Medulla oblongata (tissue), 1 donor: Measurements from ENCODE around the gene FAF1.
"Not testable (repeated sequence)": the region's sequence is repeated elsewhere in the genome, so short reads cannot be mapped to it uniquely, and the experiment has no call there.

Experiments used
- DNase-seq: peaks from one replicate; pipeline ENCODE4 v3.0.0-alpha.2; 2015; ENCODE audit errors: extremely low spot score

The FAF1 gene

DNA sequence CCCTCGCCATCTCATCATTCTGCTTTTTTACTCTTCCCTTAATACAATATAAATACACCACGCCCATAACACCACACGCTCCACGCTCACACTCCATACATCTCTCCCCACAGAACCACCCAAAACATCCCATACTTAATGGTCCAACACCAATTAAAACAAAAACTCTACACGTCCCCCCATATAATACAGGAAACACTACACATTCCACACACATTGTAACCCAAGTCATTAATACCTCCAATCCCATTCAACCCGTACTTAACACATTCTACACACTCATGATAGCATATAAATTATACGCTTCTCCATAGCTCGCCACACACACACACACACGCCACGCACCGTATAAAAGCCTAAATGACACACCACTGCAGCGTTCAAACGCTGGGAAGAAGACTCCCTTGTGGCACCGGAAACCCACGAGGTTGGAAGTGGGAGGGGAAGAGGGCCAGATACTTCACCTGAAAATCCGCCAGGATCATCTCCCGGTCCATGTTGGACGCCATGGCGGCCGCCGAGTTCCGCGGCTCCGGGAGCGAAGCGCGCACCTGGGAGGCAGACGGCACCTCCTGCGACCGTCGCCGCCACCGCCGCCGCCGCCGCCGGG lies 659 bp downstream of the FAF1 start:
- DNase-seq, result peak; percentile 36

DNA sequence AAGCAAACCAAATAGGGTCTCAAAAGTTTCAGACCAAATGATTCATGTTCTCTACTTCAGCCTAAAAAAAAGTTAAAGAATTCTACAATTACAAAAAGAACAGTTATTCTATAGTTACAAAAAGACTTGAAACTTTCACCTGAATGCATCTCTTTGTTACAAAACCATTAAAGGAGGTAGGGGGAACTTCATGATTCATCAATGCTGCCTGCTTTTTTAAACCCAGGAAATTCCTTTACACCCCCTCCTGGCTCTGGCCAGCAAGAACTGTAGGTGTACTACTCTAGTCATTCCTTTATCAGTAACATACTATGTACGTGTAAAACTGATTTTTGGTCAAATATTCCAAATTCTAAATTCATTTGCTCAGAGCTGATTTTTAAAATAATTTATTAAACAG lies 5.0 kb downstream of the FAF1 start:
- no peak for DNase-seq

DNA sequence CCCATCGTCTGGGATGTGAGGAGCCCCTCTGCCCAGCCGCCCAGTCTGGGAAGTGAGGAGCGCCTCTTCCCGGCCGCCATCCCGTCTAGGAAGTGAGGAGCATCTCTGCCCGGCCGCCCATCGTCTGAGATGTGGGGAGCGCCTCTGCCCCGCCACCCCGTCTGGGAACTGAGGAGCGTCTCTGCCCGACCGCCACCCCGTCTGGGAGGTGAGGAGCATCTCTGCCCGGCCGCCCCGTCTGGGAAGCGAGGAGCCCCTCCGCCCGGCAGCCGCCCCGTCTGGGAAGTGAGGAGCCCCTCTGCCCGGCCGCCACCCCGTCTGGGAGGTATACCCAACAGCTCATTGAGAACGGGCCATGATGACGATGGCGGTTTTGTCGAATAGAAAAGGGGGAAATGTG lies 7.5 kb downstream of the FAF1 start:
- DNase-seq, result not testable (repeated sequence)

DNA sequence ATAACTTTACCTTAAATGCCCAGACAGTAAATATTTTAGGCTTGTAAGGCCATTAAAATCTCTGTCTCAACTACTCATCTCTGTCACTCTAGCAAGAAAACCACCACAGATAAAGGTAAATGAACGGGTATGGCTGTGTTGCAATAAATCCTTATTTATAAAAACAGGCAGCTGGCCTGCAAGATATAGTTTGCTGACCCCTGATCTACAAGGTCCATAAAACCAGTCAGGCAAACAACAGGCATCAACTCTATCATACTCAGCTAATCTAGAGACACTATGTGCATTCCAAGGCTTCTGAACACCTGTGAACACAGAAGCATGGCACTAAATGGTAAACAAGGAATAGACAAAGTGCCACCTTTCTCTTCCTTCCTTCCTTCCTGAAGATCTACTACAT lies 9.7 kb downstream of the FAF1 start:
- no peak for DNase-seq

DNA sequence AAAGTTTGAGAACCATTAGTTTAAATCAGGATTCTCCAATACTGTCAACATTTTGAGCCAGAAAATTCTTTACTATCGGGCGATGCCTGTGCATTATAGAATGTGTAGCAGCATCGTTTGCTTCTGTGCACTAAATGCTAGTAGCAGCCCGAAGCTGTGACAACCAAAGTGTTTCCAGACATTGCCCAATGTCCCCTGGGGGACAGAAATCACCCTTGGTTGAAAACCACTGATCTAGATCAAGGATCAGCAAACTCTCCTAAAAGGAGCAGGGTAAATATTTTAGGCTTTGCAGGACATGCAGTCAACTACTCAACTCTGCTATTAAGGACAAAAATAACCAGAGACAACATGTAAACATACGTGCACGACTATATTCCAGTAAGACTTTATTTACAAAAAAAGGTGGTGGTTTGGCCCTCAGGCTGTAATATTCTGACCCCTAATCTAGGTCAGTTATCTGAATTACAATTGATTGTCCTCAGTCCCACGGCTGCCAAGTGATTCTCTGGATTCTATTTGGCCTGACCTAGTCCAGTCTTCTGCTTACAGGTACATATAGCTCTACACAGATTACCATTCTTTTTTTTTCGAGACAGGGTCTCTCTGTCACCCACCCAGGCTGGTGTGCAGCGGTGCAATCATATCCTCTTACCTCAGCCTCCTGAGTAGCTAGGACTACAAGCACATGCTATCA lies 10.6 kb downstream of the FAF1 start:
- no peak for DNase-seq

DNA sequence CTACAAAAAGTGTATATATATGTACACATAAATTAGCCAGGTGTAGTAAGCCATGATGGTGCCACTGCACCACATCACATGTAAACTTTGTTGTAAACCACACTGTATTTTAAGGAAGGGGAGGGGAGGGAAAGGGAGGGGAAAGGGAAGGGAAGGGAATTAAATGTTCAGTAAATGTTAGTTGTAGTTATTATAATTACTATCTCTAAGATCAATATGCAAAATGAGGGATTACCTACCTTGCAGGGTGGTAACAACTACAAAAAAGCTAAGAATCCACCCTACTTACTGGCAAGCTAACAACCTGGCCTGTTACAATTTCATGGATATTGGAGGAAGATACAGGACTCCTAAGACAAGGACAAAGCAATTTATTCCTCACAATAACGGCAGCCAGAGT lies 17.7 kb downstream of the FAF1 start:
- no peak for DNase-seq

DNA sequence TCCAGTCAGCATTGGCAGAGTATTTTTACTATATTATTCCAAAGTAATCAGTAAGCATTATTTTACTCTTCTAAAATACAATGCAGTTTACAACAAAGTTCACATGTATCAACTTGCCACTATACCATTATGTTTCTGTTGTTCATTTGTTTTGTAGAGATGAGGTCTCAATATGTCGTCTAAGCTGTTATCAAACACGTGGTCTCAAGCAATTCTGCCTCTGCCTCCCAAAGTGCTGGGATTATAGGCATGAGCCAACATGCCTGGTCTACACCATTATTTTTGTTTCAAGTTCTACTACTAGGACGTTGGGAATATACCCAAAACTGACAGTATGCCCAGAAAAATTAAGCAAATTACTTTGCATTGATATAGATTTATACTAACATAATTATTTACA lies 19.8 kb downstream of the FAF1 start:
- DNase-seq, result no peak

DNA sequence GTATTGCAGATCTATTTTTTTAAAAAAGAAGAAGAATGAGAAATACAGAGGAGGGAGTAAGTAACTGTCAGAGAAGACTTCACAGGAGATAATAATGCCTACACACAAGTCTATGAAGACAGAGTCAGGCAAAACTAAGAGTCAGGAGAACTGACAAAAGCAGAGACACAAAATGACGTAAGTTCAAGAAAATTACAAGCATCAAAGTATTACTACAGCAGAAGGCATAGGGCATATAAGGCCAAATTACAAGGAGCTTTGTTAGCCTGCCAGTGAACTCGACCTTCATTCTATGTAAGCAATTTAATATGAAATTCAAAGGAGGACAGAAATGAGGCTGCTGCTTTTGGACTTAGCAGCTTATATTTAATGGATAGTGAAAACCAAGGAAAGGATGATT lies 23.7 kb downstream of the FAF1 start:
- DNase-seq, result no peak

DNA sequence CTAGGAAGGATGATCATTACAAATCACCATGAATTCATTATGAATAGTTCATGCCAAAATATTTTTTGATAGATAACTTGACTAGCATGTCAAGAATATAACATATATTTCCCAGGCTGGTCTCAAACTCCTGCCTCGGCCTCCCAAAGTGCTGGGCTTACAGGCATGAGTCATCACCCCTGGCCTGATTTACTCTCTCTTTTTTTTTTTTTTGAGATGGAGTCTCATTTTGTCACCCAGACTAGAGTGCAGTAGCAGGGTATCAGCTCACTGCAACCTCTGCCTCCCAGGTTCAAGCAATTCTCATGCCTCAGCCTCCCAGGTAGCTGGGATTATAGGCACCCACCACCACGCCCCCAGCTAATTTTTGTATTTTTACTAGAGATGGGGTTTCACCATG lies 24.8 kb downstream of the FAF1 start:
- not testable (repeated sequence) for DNase-seq

DNA sequence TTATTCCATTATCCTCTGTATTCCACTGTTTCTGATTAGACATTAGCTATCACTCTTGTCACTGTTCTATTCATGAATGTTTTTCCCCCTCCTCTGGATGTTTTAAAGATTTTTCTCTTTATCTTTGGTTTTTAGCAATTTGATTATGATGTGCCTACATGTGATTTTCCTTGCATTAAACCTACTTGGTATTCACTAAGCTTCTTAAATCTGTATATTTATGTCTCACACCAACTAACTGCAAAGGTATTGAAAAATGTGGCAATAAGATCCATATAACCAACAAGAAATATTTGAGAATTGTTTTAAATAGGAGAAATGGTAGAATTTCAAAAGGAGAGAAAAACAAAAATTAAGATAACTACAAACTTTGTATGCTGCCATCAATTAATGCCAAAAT lies 25.2 kb downstream of the FAF1 start:
- DNase-seq, result no peak

DNA sequence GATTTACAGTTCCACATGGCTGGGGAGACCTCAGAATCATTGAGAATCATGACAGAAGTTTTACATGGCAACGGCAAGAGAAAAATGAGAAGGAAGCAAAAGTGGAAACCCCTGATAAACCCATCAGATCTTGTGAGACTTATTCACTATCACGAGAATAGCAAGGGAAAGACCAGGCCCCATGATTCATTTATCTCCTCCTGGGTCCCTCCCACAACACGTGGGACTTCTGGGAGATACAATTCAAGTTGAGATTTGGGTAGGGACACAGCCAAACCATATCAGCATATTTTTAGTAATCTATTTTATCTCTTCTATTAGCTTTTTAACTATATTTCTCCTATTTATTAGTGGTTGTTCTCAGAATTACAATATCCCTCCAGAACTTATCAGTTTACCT lies 26.3 kb downstream of the FAF1 start:
- not testable (repeated sequence) for DNase-seq

DNA sequence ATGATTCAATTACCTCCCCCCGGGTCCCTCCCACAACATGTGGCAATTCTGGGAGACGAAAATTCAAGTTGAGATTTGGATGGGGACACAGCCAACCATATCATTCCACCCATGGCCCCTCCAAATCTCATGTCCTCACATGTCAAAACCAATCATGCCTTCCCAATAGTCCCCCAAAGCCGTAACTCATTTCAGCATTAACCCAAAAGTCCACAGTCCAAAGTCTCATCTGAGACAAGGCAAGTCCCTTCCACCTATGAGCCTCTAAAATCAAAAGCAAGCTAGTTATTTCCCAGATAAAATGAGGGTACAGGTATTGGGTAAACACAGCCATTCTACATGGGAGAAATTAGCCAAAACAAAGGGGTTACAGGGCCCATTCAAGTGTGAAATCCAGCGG lies 28.0 kb downstream of the FAF1 start:
- not testable (repeated sequence) for DNase-seq

DNA sequence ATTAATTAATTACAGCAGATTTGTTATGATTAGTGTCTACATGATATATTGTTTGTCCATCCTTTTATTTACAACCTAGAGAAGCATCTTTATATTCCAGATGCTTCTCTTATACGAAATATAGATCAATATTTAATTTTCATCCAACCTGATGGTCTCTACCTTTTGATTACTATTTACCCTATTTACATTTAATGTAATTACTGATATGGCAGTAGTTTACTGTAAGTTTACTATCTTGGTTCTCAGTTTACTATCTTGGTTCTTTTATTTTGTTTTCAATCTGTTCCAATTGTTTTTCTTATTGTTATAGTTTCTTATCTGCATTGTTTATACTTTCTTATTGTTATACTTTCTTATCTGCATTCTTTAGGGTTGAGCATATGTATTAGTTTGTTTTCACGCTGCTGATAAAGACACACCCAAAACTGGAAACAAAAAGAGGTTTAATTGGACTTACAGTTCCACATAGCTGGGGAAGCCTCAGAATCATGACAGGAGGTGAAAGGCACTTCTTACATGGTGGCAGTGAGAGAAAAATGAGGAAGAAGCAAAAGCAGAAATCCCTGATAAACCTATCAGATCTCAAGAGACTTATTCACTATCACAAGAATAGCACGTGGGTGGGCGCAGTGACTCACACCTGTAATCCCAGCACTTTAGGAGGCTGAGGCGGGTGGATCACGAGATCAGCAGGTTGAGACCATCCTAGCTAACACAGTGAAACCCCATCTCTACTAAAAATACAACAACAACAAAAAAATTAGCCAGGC lies 28.9 kb downstream of the FAF1 start:
- DNase-seq, result no peak

DNA sequence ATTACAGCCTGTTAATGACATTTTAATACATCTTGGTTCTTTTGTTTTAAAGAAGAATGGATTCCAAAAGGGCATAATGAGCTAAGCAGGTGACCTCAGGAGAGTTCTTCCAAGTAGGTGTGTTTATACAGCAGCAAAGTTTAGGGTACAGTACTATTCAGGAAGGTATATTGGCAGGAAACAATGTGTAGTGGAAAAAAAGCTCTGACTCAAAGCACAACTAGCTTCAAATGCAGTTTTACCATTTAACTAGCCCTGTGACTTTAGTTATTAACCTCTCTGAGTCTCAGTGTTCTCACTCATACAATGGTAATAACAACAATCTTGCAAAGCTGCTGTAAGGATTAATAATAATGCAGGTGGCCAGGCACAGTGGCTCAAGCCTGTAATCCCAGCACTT lies 29.9 kb downstream of the FAF1 start:
- DNase-seq, result no peak

DNA sequence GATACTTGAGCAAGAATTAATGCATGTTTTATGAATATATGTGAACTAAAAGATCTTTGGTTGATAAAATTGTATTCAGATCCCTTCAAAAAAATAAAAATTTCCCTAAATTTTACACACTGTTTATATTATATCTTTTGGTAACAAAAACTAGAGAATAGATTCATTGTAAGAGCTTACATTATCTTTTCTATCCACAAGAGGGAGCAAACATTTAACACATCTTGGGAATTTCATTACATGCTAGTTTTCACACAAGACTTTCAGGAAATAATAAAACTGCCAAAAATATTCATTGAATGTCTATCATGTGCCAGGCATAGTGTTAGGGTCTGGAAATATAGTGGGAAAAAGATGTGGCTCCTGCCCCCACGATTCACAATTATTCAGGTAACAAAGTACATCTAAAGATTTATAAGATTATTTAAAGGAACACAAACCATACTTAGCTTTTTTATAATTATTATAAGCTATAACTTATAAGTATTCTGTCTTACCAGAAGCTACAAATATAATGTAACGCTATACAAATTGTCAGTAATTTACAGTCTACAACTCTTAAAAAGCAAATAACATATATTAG lies 30.6 kb downstream of the FAF1 start:
- peak; percentile 67 for DNase-seq

DNA sequence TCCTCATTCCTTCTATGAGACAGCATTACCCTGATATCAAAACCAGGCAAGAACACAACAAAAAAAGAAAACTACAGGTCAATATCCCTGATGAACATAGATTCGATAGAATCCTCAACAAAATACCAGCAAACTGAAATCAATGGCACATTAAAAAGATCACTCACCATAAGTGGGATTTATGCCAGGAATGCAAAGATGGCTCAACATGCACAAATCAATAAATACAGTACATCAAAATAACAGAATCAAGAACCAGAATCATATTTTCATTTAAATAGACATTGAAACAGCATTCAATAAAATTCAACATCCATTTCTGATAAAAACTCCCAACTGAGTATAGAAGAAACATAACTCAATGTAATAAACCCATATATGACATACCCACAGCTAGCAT lies 36.5 kb downstream of the FAF1 start:
- DNase-seq, result no peak

DNA sequence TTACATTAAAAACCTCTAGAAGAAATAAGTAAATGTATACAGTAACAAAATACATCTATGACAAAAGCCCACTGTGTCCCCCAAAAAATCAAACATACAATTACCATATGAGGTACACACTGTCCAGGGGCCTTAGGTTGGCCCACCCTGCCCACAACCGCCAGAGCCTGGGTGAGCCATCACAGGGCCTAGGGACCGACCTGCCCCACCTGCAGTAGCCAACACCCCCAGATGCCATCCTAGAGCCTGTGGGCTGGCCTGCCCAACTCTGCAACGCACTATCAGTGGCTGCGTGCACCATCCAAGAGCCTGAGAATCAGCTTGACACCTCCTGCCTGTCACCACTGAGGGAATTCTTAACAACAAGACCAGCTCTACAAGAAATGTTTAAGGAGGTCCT lies 39.0 kb downstream of the FAF1 start:
- DNase-seq, result no peak

DNA sequence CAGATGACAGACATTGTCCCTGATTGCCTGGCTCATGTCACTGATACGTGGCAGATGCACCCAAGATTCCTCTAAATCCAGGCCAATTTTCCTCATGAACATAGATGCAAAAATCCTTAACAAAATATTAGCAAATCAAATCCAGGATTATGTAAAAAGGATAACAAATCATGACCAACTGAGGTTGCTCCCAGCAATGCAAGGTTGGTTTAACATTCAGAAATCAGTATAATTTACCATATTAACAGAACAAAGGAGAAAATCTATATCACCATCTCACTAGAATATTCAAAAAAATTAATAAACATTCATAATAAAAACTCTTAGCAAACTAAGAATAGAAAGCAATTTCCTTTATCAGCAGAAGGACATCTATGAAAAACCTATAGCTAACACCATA lies 39.7 kb downstream of the FAF1 start:
- no peak for DNase-seq

DNA sequence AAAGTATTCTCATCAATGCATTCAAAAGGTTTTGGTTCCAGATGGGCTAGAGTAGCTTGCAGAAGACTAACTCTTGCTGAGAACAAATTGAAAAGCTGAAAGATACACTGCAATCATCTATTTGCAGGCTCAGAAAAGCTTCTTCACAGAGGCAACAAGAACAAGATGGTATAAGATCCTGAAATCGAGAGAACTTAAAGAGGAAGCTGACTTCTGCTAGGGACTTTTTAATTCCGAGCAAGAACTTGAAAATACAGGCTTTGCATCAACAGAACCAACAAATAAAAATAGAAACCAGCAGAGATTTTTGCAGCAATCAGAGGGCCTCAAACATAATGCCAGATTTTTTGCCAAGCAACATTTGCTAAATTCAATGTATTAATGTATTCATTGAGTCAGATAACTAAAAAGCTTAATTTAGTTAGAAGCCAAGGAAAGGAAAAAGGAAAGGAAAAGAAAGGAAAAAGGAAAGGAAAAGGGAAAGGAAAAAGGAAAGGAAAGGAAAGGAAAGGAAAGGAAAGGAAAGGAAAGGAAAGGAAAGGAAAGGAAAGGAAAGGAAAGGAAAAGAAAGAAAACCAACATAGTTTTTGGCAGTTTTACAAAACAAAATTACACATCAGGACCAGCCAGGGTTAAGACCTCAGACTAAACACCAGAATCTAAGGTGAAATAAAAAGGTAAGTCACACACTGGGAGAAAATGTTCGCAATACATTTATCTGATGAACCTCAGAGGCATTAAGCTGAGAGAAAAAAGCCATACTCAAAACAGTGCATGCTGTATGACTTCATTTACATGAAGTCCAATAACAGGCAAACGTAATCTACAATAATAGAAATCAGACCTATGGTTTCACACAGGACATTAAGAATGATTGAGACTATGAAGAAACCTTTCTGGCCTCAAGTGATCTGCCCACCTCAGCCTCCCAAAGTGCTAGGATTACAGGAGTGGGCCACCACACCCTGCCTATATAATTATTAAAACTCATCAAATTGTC lies 42.6 kb downstream of the FAF1 start:
- no peak for DNase-seq

DNA sequence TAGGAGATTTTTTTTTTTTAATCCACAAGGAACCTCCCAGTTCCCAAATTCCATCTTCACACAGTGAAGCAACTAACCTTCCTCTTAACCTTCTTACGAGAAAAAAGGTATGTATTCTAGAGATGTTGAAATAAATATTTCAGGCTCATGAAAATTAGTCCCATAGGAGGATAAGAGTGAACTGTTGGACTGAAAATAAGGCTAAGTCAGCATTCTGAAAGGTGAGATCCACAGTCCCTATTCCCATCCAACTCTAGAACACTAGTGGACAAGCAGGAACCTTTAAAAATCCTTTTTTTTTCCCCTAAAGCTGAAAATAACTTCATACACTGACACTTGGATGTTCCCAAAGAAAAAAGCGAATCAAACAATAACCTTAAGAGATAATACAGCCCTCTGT lies 44.4 kb downstream of the FAF1 start:
- no peak for DNase-seq

DNA sequence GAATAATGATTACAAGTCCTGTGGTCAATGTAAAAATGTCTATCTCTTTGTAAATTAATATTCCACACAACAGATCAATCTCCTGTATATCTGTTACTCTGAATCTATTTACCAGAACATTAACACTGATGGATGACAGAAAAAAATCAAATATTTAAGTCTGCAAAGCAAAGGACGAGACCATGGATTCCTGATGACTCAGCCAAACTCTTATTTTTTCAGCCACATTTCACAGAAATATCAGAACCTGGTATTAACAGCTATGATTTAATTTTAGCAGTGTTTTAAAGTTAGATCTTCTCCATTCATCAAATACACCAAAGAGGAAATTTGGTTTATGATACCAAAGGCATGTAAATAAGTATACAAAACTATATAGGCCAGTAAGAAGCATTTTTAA lies 46.1 kb downstream of the FAF1 start:
- DNase-seq, result no peak

DNA sequence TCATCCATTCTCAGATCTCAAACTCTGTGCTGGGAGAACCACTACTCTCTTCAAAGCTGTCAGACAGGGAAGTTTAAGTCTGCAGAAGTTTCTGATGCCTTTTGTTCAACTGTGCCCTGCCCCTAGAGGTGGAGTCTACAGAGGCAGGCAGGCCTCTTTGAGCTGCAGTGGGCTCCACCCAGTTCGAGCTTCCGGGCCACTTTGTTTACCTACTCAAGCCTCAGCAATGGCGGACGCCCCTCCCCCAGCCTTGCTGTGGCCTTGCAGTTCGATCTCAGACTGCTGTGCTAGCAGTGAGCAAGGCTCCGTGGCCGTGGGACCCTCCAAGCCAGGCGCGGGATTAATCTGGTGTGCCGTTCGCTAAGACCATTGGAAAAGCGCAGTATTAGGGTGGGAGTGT lies 49.7 kb downstream of the FAF1 start:
- not testable (repeated sequence) for DNase-seq
